Activated CD8-positive, alpha-beta memory T cell treated with anti-CD3 and anti-CD28 coated beads, Interleukin-2, amount 50 U/mL, for 1 hour (primary cell): Measurements from ENCODE around the gene INPP4B.

Experiments
- DNase-seq: peaks from one replicate; pipeline ENCODE4 v3.0.0-alpha.2; 2020; ENCODE audit errors: extremely low read depth

INPP4B gene

GRCh38 chr4:142579443-142579842 is 266.7 kb downstream of the INPP4B start:
- no peak for DNase-seq

- DNase-seq: no peak
Observed at GRCh38 chr4:142574306-142574705, 271.8 kb downstream of the INPP4B start.

GRCh38 chr4:142572071-142572470 is 274.0 kb downstream of the INPP4B start:
- no peak for DNase-seq

GRCh38 chr4:142567620-142568451 is 278.3 kb downstream of the INPP4B start:
- no peak for DNase-seq

- DNase-seq: no peak
Observed at GRCh38 chr4:142567199-142567598, 278.9 kb downstream of the INPP4B start.

- DNase-seq: no peak
Observed at GRCh38 chr4:142566777-142567176, 279.3 kb downstream of the INPP4B start.

GRCh38 chr4:142566243-142566642 is 279.9 kb downstream of the INPP4B start:
- no peak for DNase-seq

GRCh38 chr4:142565771-142566170 is 280.3 kb downstream of the INPP4B start:
- no peak for DNase-seq

GRCh38 chr4:142563682-142564291 is 282.3 kb downstream of the INPP4B start:
- no peak for DNase-seq

GRCh38 chr4:142559986-142560385 is 286.1 kb downstream of the INPP4B start:
- no peak for DNase-seq

GRCh38 chr4:142558851-142559250 is 287.2 kb downstream of the INPP4B start:
- DNase-seq: no peak

- DNase-seq: no peak
Observed at GRCh38 chr4:142557239-142557801, 288.8 kb downstream of the INPP4B start.

GRCh38 chr4:142556570-142557238 is 289.4 kb downstream of the INPP4B start:
- DNase-seq: no peak

- no peak for DNase-seq
Observed at GRCh38 chr4:142556048-142556447, 290.1 kb downstream of the INPP4B start.

- DNase-seq: no peak
Observed at GRCh38 chr4:142554412-142554811, 291.7 kb downstream of the INPP4B start.

GRCh38 chr4:142551517-142552305 is 294.4 kb downstream of the INPP4B start:
- no peak for DNase-seq

- DNase-seq: no peak
Observed at GRCh38 chr4:142550965-142551364, 295.1 kb downstream of the INPP4B start.

- no peak for DNase-seq
Observed at GRCh38 chr4:142549726-142550463, 296.2 kb downstream of the INPP4B start.

GRCh38 chr4:142549248-142549647 is 296.9 kb downstream of the INPP4B start:
- DNase-seq: no peak

GRCh38 chr4:142548491-142548890 is 297.6 kb downstream of the INPP4B start:
- DNase-seq: no peak

- no peak for DNase-seq
Observed at GRCh38 chr4:142547974-142548373, 298.1 kb downstream of the INPP4B start.
